OCI-LY7 (cell line): ENCODE measurements around the gene IMPDH1. TPM values are rescaled to one million over a fixed set of nuclear protein-coding genes. Genes with fewer than 3 reads are reported as not detected.

Source experiments
- BruUV-seq: library from RNA; stranded (reverse); fragments of 400-500 nt; replicated peaks from 2 replicates; lab custom pipeline; 2021; lab: Mats Ljungman, UMichigan
- CTCF ChIA-PET: fragments of 300-600 bp; sonication (Branson Sonifier 250); formaldehyde crosslinking; loops from one replicate; lab custom pipeline; 2022; ENCODE audit warnings: antibody characterized with exemption; ENCODE audit not compliant: unreplicated experiment; lab: Charles Lee
- POLR2A ChIA-PET: fragments of 300-600 bp; sonication (Branson Sonifier 250); formaldehyde crosslinking; loops from one replicate; lab custom pipeline; 2022; ENCODE audit warnings: antibody characterized with exemption; lab: Charles Lee
- DNase-seq: peaks from one replicate; pipeline ENCODE4 v3.0.0-alpha.2; 2015; ENCODE audit warnings: low spot score
- H2AFZ ChIP-seq: fragments of 200-600 bp; sonication (generic), shearing (Covaris generic); 2 replicates; pipeline ENCODE4 v1.6.1; 2014; ENCODE audit warnings: mild to moderate bottlenecking, antibody characterized with exemption, low read length, moderate library complexity
- H3K27ac ChIP-seq: fragments of 200-600 bp; sonication (generic); 2 replicates; pipeline ENCODE4 v1.5.1; 2014; ENCODE audit warnings: mixed run types, low read depth, mild to moderate bottlenecking, moderate library complexity, low read length, inconsistent platforms; ENCODE audit not compliant: poor library complexity, severe bottlenecking
- H3K36me3 ChIP-seq: fragments of 200-600 bp; sonication (generic); 2 replicates; pipeline ENCODE4 v1.6.1; 2014; ENCODE audit warnings: mild to moderate bottlenecking, antibody characterized with exemption, low read length, moderate library complexity, mixed read lengths; ENCODE audit not compliant: insufficient read depth
- H3K4me1 ChIP-seq: fragments of 200-600 bp; sonication (generic); 2 replicates; pipeline ENCODE4 v1.5.1; 2014; ENCODE audit warnings: mild to moderate bottlenecking, low read length; ENCODE audit not compliant: insufficient read depth, poor library complexity, severe bottlenecking
- H3K4me2 ChIP-seq: fragments of 200-600 bp; sonication (generic); 2 replicates; pipeline ENCODE4 v1.6.1; 2014; ENCODE audit warnings: mild to moderate bottlenecking, low read length
- H3K4me3 ChIP-seq: fragments of 200-600 bp; sonication (generic); 2 replicates; pipeline ENCODE4 v1.5.1; 2014; ENCODE audit warnings: mild to moderate bottlenecking, low read depth, low read length; ENCODE audit not compliant: poor library complexity, severe bottlenecking
- H3K79me2 ChIP-seq: fragments of 200-600 bp; sonication (generic); 2 replicates; pipeline ENCODE4 v1.6.1; 2016; ENCODE audit warnings: low read depth, mild to moderate bottlenecking, low read length, moderate library complexity, mixed read lengths; ENCODE audit not compliant: insufficient read depth
- H3K9me2 ChIP-seq: fragments of 200-600 bp; sonication (generic); 2 replicates; pipeline ENCODE4 v1.6.1; 2016; ENCODE audit warnings: mild to moderate bottlenecking, low read length, mixed read lengths; ENCODE audit not compliant: insufficient read depth
- H3K9me3 ChIP-seq: fragments of 200-600 bp; sonication (generic); 2 replicates; pipeline ENCODE4 v1.6.1; 2014; ENCODE audit warnings: mild to moderate bottlenecking, mixed run types, low read length, mixed read lengths
- H4K20me1 ChIP-seq: fragments of 200-600 bp; sonication (generic); 2 replicates; pipeline ENCODE4 v1.6.1; 2014; ENCODE audit warnings: mild to moderate bottlenecking, antibody characterized with exemption, low read length, moderate library complexity, mixed read lengths; ENCODE audit not compliant: insufficient read depth
- CTCF ChIP-seq: fragments of 200-600 bp; sonication (generic); conservative IDR thresholded peaks from 2 replicates; pipeline ENCODE4 v1.5.1; 2014; ENCODE audit warnings: mild to moderate bottlenecking, antibody characterized with exemption, low read length, moderate library complexity, mixed read lengths
- EZH2phosphoT487 ChIP-seq: fragments of 200-600 bp; sonication (generic); IDR thresholded peaks from 2 replicates; pipeline ENCODE4 v1.6.1; 2018; ENCODE audit warnings: low read depth, borderline replicate concordance, mild to moderate bottlenecking, mixed run types, antibody characterized with exemption, low read length, moderate library complexity, mixed read lengths
- intact Hi-C: fragments of 100-400 bp; cut with micrococcal nuclease; formaldehyde crosslinking; loops from one replicate; pipeline ENCODE4 v1.10.0; 2022; ENCODE audit not compliant: unreplicated experiment
- small RNA-seq: library from RNA; depleted of rRNA; stranded (forward); fragments of <200 nt; gene quantifications from one replicate; pipeline ENCODE3, GENCODE V24; 2014
- total RNA-seq, 2 experiments: library from RNA; depleted of rRNA in 1 of 2; stranded (reverse); fragments of >200 nt in 1 of 2; shearing (Covaris generic) in 1 of 2; gene quantifications; 2 replicates each; pipeline ENCODE4 v1.2.3, GENCODE V29; 2014 to 2022

The IMPDH1 gene
- total RNA-seq, 2 experiments from 2014 or later, result 26.6 to 50.5 TPM

- peaks cover 19% of the 10 kb centered on the region for H3K4me1 ChIP-seq
- peaks cover 38% of the 10 kb centered on the region for H3K79me2 ChIP-seq
- H3K4me3 ChIP-seq, result no peak overlapping the region
- POLR2A ChIA-PET, result interaction anchor here (0.6 to 1.6 kb wide), 8 partner anchors 10 to 632 kb away, joined by 3 to 7 read pairs (median 4); no protein-coding TSS in a partner anchor
- H4K20me1 ChIP-seq, result peaks cover 9% of the 10 kb centered on the region; the same call in 1 of the 2 replicates
- TF ChIP-seq EZH2phosphoT487 (no peak), CTCF (no peak)
- CTCF ChIA-PET, result interaction anchor here (1.0 to 1.1 kb wide), 2 partner anchors 38 to 43 kb away, joined by 4 to 8 read pairs; no protein-coding TSS in a partner anchor
- peak overlapping the region; percentile 95 for H3K4me2 ChIP-seq
- no peak overlapping the region for H3K27ac ChIP-seq
- peaks cover 20% of the 10 kb centered on the region; the same call in 1 of the 2 replicates for H3K36me3 ChIP-seq
- intact Hi-C loops, result loop anchor here (10.0 kb wide), 1 partner anchor 1710 kb away; the partner anchor contains the start of gene ZC3HC1
- H3K9me2 ChIP-seq, result no peaks in the 10 kb centered on the region
- H2AFZ ChIP-seq, result peak overlapping the region; percentile 95
- no peaks in the 10 kb centered on the region for H3K9me3 ChIP-seq
- no peak for DNase-seq
- no TSS peak for BruUV-seq
Observed at GRCh38 chr7:128344431-128344774, 65.4 kb downstream of the IMPDH1 start.

GRCh38 chr7:128343554-128344430 is 66.0 kb downstream of the IMPDH1 start, which contains the start of gene RBM28:
RBM28 (minus strand) TSS chr7:128343908; CDS start chr7:128343793, 115 bp downstream.
- POLR2A ChIA-PET, result interaction anchor here (0.6 to 1.6 kb wide), 9 partner anchors 9 to 1437 kb away, joined by 3 to 7 read pairs (median 4); no protein-coding TSS in a partner anchor
- BruUV-seq, result no TSS peak
- DNase-seq, result peak; percentile 96

More at GRCh38 chr7:128343554-128344430, 66.0 kb downstream of the IMPDH1 start, which contains the start of gene RBM28:
- H4K20me1 ChIP-seq, result peaks cover 9% of the 10 kb centered on the region; the same call in 1 of the 2 replicates
- H3K4me3 ChIP-seq, result peak within 1 kb of the TSS; percentile 87
- peaks cover 26% of the 10 kb centered on the region for H3K36me3 ChIP-seq
- no peaks in the 10 kb centered on the region for H3K9me2 ChIP-seq
- TF ChIP-seq EZH2phosphoT487 (no peak), CTCF (no peak)
- intact Hi-C loops, result loop anchor here (1.0 to 10.0 kb wide), 2 partner anchors 66 to 1711 kb away; partner anchors contain the start of genes IMPDH1 and ZC3HC1
- H3K9me3 ChIP-seq, result no peaks in the 10 kb centered on the region
- peaks cover 38% of the 10 kb centered on the region for H3K79me2 ChIP-seq
- H3K4me2 ChIP-seq, result peak within 1 kb of the TSS; percentile 95
- peak within 1 kb of the TSS; percentile 72 for H3K27ac ChIP-seq
- peaks cover 19% of the 10 kb centered on the region for H3K4me1 ChIP-seq
- CTCF ChIA-PET, result interaction anchor here (1.0 to 1.1 kb wide), 2 partner anchors 38 to 44 kb away, joined by 4 to 8 read pairs; no protein-coding TSS in a partner anchor
- H2AFZ ChIP-seq, result peak within 1 kb of the TSS; percentile 95

Small RNAs within 50 kb of the gene (small RNA-seq; reads per million reads assigned to genes)
- gene AC010655.1, result not detected
- gene RNU7-27P, result not detected
- not detected for gene RNU7-54P

Other genes starting within 250 kb of the IMPDH1 start
- not detected in 2 replicates for gene LEP, start 168.7 kb downstream of the IMPDH1 start, total RNA-seq (2014; rRNA removed; shearing (Covaris generic))
- not detected in 2 replicates for gene LEP, start 168.7 kb downstream of the IMPDH1 start, total RNA-seq (2022)
- gene RBM28, start 66.1 kb downstream of the IMPDH1 start, total RNA-seq (2014; rRNA removed; shearing (Covaris generic)), result 35.6 and 64.6 TPM in 2 replicates
- 70.0 and 70.8 TPM in 2 replicates for gene RBM28, start 66.1 kb downstream of the IMPDH1 start, total RNA-seq (2022)
- gene PRRT4, start 48.3 kb downstream of the IMPDH1 start, total RNA-seq (2014; rRNA removed; shearing (Covaris generic)), result not detected in 2 replicates
- not detected in 2 replicates for gene PRRT4, start 48.3 kb downstream of the IMPDH1 start, total RNA-seq (2022)
- 23.7 and 33.9 TPM in 2 replicates for gene HILPDA, start 45.9 kb upstream of the IMPDH1 start, total RNA-seq (2014; rRNA removed; shearing (Covaris generic))
- gene HILPDA, start 45.9 kb upstream of the IMPDH1 start, total RNA-seq (2022), result 19.4 and 22.4 TPM in 2 replicates
- gene METTL2B, start 66.8 kb upstream of the IMPDH1 start, total RNA-seq (2014; rRNA removed; shearing (Covaris generic)), result 25.4 and 27.8 TPM in 2 replicates
- gene METTL2B, start 66.8 kb upstream of the IMPDH1 start, total RNA-seq (2022), result 35.4 and 40.7 TPM in 2 replicates